Esophagus muscularis mucosa (tissue), 3 donors: ENCODE results near the gene DAD1.

Experiments
- POLR2A ChIP-seq: fragments of 450-650 bp; IDR thresholded peaks from one replicate; pipeline ENCODE4 v1.6.1; 2017; ENCODE audit warnings: antibody characterized with exemption, moderate library complexity, mild to moderate bottlenecking, low read depth
- TF ChIP-seq, protein P1 (sequence below), 3 experiments: fragments of 200-600 bp in 2 of 3; fragments of 450-650 bp in 1 of 3; sonication (generic) in 2 of 3; IDR thresholded peaks; one replicate each; pipeline ENCODE4 v1.5.1; 2017 to 2019; ENCODE audit warnings: antibody characterized with exemption in 3 of 3, mild to moderate bottlenecking in 2 of 3, moderate library complexity in 1 of 3

DNA sequence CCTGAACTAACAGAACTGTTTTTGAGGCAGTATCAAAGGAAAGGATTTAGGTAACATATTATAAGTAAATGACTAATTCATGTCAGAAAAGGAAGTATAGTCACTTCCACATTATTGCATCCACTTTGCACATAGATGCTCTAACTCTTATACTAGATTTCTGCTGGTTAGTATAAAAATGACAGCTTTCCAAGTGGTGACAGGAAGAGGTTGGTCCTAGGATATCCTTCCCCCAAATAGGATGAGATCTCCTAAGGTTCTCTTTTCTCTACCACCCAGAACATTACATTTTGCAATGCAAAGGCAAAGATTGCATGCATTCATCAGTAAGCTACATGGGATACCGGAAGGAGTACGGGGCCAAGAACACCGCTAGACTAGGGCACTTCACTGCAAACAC lies 15.2 kb downstream of the DAD1 start:
- TF ChIP-seq, protein P1, sequence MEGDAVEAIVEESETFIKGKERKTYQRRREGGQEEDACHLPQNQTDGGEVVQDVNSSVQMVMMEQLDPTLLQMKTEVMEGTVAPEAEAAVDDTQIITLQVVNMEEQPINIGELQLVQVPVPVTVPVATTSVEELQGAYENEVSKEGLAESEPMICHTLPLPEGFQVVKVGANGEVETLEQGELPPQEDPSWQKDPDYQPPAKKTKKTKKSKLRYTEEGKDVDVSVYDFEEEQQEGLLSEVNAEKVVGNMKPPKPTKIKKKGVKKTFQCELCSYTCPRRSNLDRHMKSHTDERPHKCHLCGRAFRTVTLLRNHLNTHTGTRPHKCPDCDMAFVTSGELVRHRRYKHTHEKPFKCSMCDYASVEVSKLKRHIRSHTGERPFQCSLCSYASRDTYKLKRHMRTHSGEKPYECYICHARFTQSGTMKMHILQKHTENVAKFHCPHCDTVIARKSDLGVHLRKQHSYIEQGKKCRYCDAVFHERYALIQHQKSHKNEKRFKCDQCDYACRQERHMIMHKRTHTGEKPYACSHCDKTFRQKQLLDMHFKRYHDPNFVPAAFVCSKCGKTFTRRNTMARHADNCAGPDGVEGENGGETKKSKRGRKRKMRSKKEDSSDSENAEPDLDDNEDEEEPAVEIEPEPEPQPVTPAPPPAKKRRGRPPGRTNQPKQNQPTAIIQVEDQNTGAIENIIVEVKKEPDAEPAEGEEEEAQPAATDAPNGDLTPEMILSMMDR (IDR thresholded peaks at IDR 0.05), result no peak
- TF ChIP-seq POLR2A, result no peak
